Right kidney (tissue), 1 donor: Measurements from ENCODE around the gene RCAN2.
"Not testable (repeated sequence)": the region's sequence is repeated elsewhere in the genome, so short reads cannot be mapped to it uniquely, and the experiment has no call there.

Source experiments
- DNase-seq: peaks from one replicate; pipeline ENCODE4 v3.0.0-alpha.2; 2016

RCAN2 gene

GRCh38 chr6:46387728-46388127 is 103.5 kb downstream of the RCAN2 start:
- DNase-seq = not testable (repeated sequence)

- no peak for DNase-seq
Observed at GRCh38 chr6:46381579-46381978, 109.7 kb downstream of the RCAN2 start.

- no peak for DNase-seq
Observed at GRCh38 chr6:46381057-46381456, 110.2 kb downstream of the RCAN2 start.

- DNase-seq = no peak
Observed at GRCh38 chr6:46380152-46380807, 111.0 kb downstream of the RCAN2 start.

DNA sequence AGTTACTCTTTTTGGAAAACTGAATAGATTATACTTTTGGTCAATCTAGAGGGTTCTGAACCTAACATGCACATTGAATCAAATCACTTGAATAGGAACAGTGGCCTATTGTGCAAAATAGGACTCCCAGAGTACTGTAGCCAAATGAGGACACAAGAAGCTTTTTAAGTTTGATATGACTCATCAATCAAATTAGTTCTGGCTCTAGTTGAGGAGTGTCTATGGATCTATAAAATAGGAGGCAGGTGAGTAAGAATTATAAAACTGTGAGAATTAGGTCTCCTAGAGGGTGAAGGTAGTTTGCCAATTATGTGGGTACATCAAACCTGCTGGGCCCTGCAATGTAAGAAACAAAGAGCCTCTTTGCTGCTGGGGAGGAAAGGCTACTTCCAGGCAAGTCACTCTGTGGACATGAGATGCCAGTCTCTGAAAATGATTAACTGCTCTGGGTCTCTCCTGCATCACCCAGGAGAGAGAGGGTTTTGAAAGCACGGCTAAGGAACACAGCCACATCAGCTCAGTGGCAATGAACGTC is 112.3 kb downstream of the RCAN2 start:
- DNase-seq = no peak

DNA sequence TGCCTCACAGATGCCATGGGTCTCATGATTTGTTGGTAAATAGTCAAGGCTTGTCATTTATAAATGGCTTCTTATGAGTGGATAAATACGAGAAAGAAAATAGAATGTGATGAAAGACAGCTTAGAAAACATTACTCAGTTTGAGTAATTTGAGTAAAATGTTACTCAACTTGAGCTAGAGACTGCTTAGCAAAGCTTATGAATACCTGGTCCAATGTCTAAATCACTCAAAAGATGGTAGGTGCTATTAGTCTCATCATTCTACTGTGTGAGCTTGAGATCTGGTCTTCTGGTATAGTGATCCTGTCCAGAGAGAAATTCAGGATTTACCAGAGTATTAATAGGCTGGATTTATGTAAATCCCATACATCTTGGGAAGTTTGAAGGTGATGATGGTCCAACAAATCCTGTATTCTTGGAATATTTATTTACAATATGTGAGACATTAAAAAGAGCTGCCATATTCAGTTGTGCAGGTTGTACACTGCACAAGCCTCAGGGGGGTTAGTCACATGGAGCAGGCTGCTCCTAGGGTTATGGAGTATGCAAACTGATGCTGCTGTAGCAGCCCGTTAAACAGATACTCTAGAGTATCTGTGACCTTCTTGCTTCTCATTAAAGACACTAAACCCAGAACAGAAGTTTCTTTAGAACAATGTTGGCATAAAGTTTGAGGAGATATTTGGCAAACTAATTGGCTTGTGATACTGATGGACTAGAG is 112.9 kb downstream of the RCAN2 start:
- DNase-seq = no peak

DNA sequence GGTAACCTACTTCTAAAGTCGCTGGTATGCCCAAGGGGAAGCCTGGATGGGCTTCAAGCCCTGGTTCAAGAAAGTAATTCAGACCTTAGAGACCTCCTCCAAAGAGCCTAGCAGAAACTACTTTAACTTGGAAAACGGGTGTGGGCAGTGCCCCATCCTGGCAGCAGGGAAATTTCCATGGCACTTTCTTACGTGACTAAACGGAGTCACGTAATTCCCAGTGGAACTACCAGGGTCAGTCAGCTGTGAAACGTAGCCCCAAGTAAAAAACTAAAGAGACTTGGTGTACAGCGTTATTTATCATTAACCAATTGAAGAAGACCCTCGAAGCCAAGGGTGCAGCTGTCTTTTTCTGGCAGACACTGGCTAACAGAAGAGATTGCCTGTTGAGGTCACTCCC is 114.0 kb downstream of the RCAN2 start:
- DNase-seq = no peak

GRCh38 chr6:46376562-46377061 is 114.6 kb downstream of the RCAN2 start:
- DNase-seq = no peak

DNA sequence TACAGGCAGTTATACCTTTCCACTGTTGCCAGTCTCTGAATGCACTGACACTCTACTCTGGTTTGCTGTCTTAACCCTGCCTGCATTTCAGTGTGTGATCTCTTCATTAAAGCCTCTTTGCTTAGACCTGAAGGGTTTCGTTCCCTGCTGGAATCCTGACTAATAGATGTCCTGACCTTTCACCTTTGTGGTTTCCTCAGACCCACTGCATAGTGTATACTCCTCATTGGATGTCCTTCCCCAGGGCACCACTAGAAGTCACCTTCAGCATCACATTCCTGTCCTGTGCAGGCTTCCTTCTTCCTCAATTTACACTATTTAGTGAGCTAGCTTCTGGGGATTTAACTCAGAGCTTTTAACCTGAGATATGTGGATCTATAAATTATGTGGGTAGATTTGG is 120.6 kb downstream of the RCAN2 start:
- DNase-seq = no peak

DNA sequence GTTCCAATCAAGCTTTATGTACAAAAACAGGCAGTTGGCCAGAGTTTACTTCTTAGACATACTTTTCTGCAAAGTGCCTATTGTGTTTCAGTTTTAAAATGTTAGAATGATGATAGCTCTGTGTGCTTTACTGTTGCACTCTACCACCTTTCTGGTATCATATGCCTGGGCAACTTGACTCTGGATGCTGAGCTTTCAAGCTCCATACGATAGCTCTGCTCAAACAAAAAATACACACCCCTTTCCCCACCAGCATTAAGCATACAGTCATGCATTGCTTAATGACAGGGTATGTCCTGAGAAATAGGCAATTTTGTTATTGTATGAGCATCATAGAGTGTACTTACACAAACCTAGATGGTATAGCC is 123.1 kb downstream of the RCAN2 start:
- DNase-seq = no peak

GRCh38 chr6:46367354-46368168 is 123.7 kb downstream of the RCAN2 start:
- no peak for DNase-seq

- no peak for DNase-seq
Observed at GRCh38 chr6:46366190-46366900, 124.9 kb downstream of the RCAN2 start.

GRCh38 chr6:46357591-46357990 is 133.7 kb downstream of the RCAN2 start:
- DNase-seq = no peak

GRCh38 chr6:46356543-46356942 is 134.7 kb downstream of the RCAN2 start:
- DNase-seq = no peak

DNA sequence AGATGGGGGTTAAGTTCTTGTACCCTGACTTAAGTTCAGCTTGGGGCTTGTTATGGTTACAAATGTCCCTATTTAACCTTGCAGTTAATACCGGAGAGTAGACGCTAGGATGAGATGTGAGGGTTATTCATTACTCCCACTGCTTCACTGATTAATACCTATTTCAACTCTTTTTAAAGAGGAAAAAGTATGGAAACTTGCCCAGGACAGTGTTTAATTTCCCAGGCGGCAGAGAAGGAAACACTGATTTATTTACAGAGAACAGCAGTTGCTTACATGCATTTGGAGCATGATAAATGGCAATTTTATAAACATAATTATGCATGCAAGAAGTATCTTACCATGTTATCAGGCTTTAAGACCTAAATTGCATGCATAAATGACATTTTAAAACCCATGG is 137.7 kb downstream of the RCAN2 start:
- DNase-seq = no peak

GRCh38 chr6:46352541-46353268 is 138.5 kb downstream of the RCAN2 start:
- no peak for DNase-seq

DNA sequence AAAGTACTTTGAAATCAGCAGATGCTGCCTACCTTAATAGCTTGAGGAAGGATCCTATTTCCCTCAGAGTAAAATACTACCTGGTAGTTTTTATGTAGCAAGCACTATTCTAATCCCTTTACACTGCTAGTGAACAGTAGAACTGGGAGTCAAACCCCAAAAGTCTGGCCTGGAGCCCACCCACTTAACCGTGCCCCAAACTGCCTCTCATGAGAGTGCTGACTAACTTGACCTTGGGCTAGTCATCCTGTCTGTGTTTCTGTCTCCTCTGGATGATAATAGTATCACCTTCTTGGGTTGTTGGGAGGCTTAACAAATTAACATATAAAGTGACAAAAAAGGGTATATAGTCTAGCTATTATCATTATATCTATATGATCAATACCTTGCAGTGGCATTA is 140.5 kb downstream of the RCAN2 start:
- DNase-seq = no peak

DNA sequence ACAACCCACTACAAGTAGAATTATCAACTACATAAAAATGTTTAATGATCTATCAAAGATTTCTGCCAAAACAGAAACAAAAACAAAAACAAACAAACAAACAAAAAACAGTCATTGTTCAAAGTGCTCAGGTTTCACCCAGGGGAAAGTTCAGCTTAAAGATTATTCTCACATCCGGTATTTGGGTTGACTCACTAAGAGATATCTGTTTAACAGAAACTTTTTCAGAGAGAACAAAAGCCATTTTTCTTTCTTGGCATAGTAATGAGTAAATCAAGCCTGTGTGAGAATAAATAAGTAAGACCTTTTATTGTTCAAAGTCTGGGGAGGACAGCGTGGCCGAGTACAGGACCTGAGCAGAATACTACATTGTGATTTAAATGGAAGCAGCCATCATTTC is 143.6 kb downstream of the RCAN2 start:
- DNase-seq = no peak

GRCh38 chr6:46340246-46340645 is 151.0 kb downstream of the RCAN2 start:
- DNase-seq = no peak

DNA sequence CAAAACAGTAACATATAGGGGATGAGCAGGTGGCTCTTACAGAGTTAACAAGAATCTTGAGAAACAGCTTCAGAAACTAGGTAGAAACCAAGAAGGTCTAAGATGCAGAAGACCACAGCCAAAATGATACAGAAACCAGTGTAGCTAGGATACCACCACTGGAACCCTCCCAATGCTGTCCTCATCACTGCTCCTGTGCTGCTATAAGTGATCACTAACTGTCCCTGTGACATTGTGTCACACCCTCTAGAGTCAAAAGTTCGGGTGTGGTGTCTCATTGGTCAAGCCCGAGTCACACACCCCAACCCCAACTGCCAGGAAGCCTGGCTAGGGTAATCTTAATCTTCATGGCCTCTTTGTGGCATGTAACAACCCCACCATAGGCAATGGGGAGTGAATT is 153.1 kb downstream of the RCAN2 start:
- DNase-seq = no peak

- no peak for DNase-seq
Observed at GRCh38 chr6:46334442-46334841, 156.8 kb downstream of the RCAN2 start.

- no peak for DNase-seq
Observed at GRCh38 chr6:46333481-46333880, 157.8 kb downstream of the RCAN2 start.
